Testis (tissue), 3 donors: ENCODE data around the gene FUT8. TPM values are rescaled to one million over a fixed set of nuclear protein-coding genes. Genes with fewer than 3 reads are reported as not detected.
A peak's percentile ranks its signal among the peaks of the same experiment; 100 is the strongest.
"Not testable (repeated sequence)": the region's sequence is repeated elsewhere in the genome, so short reads cannot be mapped to it uniquely, and the experiment has no call there.

ENCODE experiments used
- DNase-seq: peaks from one replicate; pipeline ENCODE4 v3.0.0-alpha.2; 2019
- H3K27ac ChIP-seq, 2 donors: fragments of 200-600 bp; sonication (generic); one replicate each; pipeline ENCODE4 v1.5.1; 2019
- H3K27me3 ChIP-seq: fragments of 200-600 bp; sonication (generic); one replicate; pipeline ENCODE4 v1.5.1; 2019
- H3K36me3 ChIP-seq: fragments of 200-600 bp; sonication (generic); one replicate; pipeline ENCODE4 v1.5.1; 2017; ENCODE audit warnings: low read depth; ENCODE audit errors: missing control alignments
- H3K4me1 ChIP-seq: fragments of 200-600 bp; sonication (generic); one replicate; pipeline ENCODE4 v1.5.1; 2019
- H3K4me3 ChIP-seq, 2 donors: fragments of 200-600 bp; sonication (generic); one replicate each; pipeline ENCODE4 v1.5.1; 2017 to 2019
- H3K9me3 ChIP-seq: fragments of 200-600 bp; sonication (generic); one replicate; pipeline ENCODE4 v1.5.1; 2017
- POLR2A ChIP-seq: fragments of 450-650 bp; IDR thresholded peaks from one replicate; pipeline ENCODE4 v1.6.1; 2017; ENCODE audit warnings: antibody characterized with exemption, mild to moderate bottlenecking, moderate library complexity
- WGBS, 2 donors: methylation state at CpG; one replicate each; pipeline ENCODE4 v1.1.5; 2018; 5-methylcytosine and 5-hydroxymethylcytosine counted together
- intact Hi-C: fragments of 100-400 bp; cut with DNase I; formaldehyde crosslinking; loops from one replicate; pipeline ENCODE4 v1.15.1; 2023; ENCODE audit warnings: low total_unique reads
- polyA plus RNA-seq: library from polyadenylated mRNA; stranded (reverse); fragments of 350-450 nt; fragmentation: Illumina TruSeq; extraction: RNeasy Lipid Tissue Mini Kit (QIAGEN cat#74804); gene quantifications from one replicate; pipeline ENCODE4 v1.2.3, GENCODE V29; 2014; ENCODE audit warnings: low read depth, low replicate concordance; ENCODE audit not compliant: insufficient read depth
- total RNA-seq, 2 donors: library from RNA; depleted of rRNA; stranded (reverse); fragments of >200 nt; gene quantifications; one replicate each; pipeline ENCODE4 v1.2.3, GENCODE V29; 2016
- TF ChIP-seq, protein P1 (sequence below), 3 experiments: fragments of 450-650 bp in 2 of 3; fragments of 200-600 bp in 1 of 3; sonication (generic) in 1 of 3; IDR thresholded peaks; one replicate each; pipeline ENCODE4 v1.5.1; 2016 to 2019; ENCODE audit warnings: antibody characterized with exemption in 3 of 3, mild to moderate bottlenecking in 2 of 3, moderate library complexity in 1 of 3

Gene FUT8
- total and polyA plus RNA-seq, 3 donors from 2014 or later: 47.1 to 68.3 (median 58.7) TPM

DNA sequence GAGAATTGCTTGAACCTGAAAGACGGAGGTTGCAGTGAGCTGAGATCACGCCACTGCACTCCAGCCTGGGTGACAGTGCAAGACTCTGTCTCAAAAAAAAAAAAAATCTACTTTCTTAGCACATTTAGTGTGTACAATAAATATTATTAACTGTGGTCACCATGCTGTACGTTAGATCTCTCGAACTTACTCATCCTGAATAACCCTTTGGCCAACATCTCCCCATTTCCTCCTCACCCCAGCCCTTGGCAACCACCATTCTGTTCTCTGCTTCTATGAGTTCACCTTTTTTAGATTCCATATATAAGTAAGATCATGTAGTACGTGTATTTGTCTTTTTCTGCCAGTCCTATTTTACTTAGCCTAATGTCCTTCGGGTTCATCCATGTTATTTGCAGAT lies 13.4 kb downstream of the FUT8 start:
- H3K27me3 ChIP-seq: no peaks in the 10 kb centered on the region
- WGBS, 2 donors: 87 to 93% methylated on average over 6 of the region's 6 CpGs
- intact Hi-C loops: no loop called here
- no peak overlapping the region for H3K27ac ChIP-seq
- no peak for DNase-seq
- H3K36me3 ChIP-seq: no peaks in the 10 kb centered on the region
- H3K4me3 ChIP-seq: no peak overlapping the region
- H3K9me3 ChIP-seq: no peaks in the 10 kb centered on the region
- H3K4me1 ChIP-seq: no peaks in the 10 kb centered on the region
- TF ChIP-seq POLR2A: no peak
- TF ChIP-seq, protein P1, sequence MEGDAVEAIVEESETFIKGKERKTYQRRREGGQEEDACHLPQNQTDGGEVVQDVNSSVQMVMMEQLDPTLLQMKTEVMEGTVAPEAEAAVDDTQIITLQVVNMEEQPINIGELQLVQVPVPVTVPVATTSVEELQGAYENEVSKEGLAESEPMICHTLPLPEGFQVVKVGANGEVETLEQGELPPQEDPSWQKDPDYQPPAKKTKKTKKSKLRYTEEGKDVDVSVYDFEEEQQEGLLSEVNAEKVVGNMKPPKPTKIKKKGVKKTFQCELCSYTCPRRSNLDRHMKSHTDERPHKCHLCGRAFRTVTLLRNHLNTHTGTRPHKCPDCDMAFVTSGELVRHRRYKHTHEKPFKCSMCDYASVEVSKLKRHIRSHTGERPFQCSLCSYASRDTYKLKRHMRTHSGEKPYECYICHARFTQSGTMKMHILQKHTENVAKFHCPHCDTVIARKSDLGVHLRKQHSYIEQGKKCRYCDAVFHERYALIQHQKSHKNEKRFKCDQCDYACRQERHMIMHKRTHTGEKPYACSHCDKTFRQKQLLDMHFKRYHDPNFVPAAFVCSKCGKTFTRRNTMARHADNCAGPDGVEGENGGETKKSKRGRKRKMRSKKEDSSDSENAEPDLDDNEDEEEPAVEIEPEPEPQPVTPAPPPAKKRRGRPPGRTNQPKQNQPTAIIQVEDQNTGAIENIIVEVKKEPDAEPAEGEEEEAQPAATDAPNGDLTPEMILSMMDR (IDR thresholded peaks at IDR 0.05): no peak

DNA sequence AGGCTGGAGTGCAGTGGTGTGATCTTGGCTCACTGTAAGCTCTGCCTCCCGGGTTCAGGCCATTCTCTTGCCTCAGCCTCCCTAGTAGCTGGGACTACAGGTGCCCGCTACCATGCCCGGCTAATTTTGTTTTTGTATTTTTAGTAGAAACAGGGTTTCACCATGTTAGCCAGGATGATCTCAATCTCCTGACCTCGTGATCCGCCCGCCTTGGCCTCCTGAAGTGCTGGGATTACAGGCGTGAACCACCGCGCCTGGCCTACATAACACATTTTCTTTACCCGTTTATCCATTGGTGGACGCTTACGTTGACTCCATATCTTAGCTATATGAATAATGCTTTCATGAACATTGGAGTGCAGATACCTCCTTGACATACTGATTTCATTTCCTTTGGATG lies 14.4 kb downstream of the FUT8 start:
- H3K27me3 ChIP-seq, H3K27ac ChIP-seq, H3K36me3 ChIP-seq, H3K4me3 ChIP-seq, H3K9me3 ChIP-seq, H3K4me1 ChIP-seq, intact Hi-C loops, DNase-seq: not testable (repeated sequence)
- WGBS, 2 donors: 94 to 96% methylated on average over 12 of the region's 12 CpGs

DNA sequence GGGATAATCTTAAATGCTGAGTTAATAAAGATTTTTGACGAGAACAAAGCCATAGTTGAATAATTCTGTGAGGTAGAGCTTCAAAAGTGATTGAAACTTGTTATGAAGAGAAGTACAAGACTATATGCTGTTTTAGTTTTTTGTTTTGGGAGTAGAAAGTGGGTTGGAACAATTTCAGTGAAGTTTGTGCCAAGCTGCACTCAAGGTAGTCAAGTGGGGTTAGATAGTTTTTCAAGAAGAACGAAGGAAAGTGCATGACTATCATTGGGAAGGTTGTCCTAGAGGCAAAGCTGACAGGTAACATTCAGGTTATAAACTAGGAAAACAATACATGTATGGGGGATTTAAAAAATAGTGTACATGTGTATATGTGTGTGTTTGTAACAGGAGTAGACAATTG lies 16.2 kb downstream of the FUT8 start:
- Histone ChIP-seq H3K4me3 (no peak overlapping the region), H3K27me3 (no peaks in the 10 kb centered on the region), H3K27ac (no peak overlapping the region), H3K36me3 (no peaks in the 10 kb centered on the region), H3K9me3 (no peaks in the 10 kb centered on the region), H3K4me1 (peaks cover 7% of the 10 kb centered on the region)
- TF ChIP-seq, protein P1 (IDR thresholded peaks at IDR 0.05): no peak
- TF ChIP-seq POLR2A: no peak
- whole genome bisulfite sequencing, 2 donors: 94% methylated on average over 2 of the region's 2 CpGs
- intact Hi-C loops: no loop called here
- no peak for DNase-seq

DNA sequence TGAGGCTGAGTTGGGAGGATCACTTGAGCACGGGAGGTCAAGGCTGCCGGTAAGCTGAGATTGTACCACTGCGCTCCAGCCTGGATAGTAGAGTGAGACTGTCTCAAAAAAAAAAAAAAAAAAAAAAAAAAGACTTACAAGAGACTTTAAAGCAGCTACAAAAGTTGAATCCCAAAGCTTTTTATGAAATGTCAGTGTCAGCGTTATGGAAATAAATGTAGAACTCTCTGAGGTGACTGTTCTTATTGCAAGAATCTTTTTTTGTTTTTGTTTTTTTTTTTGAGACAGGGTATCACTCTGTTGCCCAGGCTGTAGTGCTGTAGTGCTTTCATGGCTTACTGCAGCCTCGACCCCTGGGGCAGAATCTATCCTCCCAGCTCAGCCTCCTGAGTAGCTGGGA lies 17.2 kb downstream of the FUT8 start:
- no peaks in the 10 kb centered on the region for H3K9me3 ChIP-seq
- WGBS, 2 donors: 87 to 91% methylated on average over 5 of the region's 5 CpGs
- no peak overlapping the region for H3K4me3 ChIP-seq
- intact Hi-C loops: no loop called here
- H3K4me1 ChIP-seq: peaks cover 13% of the 10 kb centered on the region
- TF ChIP-seq POLR2A: no peak
- TF ChIP-seq, protein P1 (IDR thresholded peaks at IDR 0.05): no peak
- H3K36me3 ChIP-seq: no peaks in the 10 kb centered on the region
- no peak overlapping the region for H3K27ac ChIP-seq
- DNase-seq: no peak
- H3K27me3 ChIP-seq: no peaks in the 10 kb centered on the region

DNA sequence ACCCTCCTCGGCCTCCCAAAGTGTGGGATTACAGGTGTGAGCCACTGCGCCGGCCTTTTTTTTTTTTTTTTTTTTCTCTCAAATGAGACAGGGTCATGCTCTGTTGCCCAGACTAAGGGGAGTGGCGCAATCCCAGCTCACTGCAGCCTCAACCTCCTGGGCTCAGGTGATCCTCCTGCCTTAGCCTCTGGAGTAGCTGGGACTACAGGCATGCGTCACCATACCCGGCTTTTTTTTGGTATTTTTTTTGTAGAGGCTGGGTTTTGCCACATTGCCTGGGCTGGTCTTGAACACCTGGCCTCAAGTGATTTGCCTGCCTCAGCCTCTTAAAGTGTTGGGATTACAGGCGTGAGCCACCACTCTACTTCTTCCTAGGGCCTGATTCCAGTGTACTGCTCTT lies 18.7 kb downstream of the FUT8 start:
- intact Hi-C loops: no loop called here
- TF ChIP-seq, protein P1 (IDR thresholded peaks at IDR 0.05): no peak
- no peak for TF ChIP-seq POLR2A
- Histone ChIP-seq H3K4me3 (no peak overlapping the region), H3K27ac (peak overlapping the region in 1 of 2 donors; percentile 21), H3K4me1 (peaks cover 13% of the 10 kb centered on the region), H3K9me3 (no peaks in the 10 kb centered on the region), H3K27me3 (no peaks in the 10 kb centered on the region), H3K36me3 (no peaks in the 10 kb centered on the region)
- 83 to 95% methylated on average over 5 to 7 of the region's 7 CpGs for WGBS, 2 donors
- DNase-seq: no peak
